Colonic mucosa (tissue), 4 donors: ENCODE measurements around the gene RELCH. TPM values are rescaled to one million over a fixed set of nuclear protein-coding genes. Genes with fewer than 3 reads are reported as not detected.

Experiments used
- DNase-seq: peaks from one replicate; pipeline ENCODE4 v3.0.0-alpha.2; 2020
- H3K27ac ChIP-seq: fragments of 200-600 bp; one replicate; pipeline ENCODE4 v1.8.0; 2021
- H3K27me3 ChIP-seq: fragments of 200-600 bp; one replicate; pipeline ENCODE4 v1.8.0; 2021
- H3K36me3 ChIP-seq: fragments of 200-600 bp; one replicate; pipeline ENCODE4 v1.8.0; 2021
- H3K4me1 ChIP-seq: fragments of 200-600 bp; one replicate; pipeline ENCODE4 v1.8.0; 2021; ENCODE audit warnings: mild to moderate bottlenecking
- H3K4me3 ChIP-seq: fragments of 200-600 bp; one replicate; pipeline ENCODE4 v1.8.0; 2021
- H3K9ac ChIP-seq, 2 donors: one replicate each; pipeline ENCODE4 v1.7.0; 2013; ENCODE audit warnings: control low read depth in 2 of 2, low read depth in 2 of 2, low read length in 2 of 2
- H3K9me3 ChIP-seq: fragments of 200-600 bp; one replicate; pipeline ENCODE4 v1.8.0; 2021
- intact Hi-C: fragments of 100-400 bp; cut with DNase I; formaldehyde crosslinking; loops from one replicate; pipeline ENCODE4 v1.14.1; 2022
- total RNA-seq, 2 donors: library from RNA; stranded (reverse); fragmentation: NEBNext Ultra II Directional in 1 of 2; extraction: Animal tissue kit (Norgen Biotek cat#: 25700) in 1 of 2; gene quantifications; one replicate each; pipeline ENCODE4 v1.2.1, GENCODE V29; 2021
- TF ChIP-seq, protein P1 (sequence below): fragments of 200-600 bp; IDR thresholded peaks from one replicate; pipeline ENCODE4 v1.8.0; 2022; ENCODE audit warnings: antibody characterized with exemption, mild to moderate bottlenecking
- donor health status: healthy.
- donor health status: DM: no; HTN: no; CAD: no.
- donor health status: DM: no; HTN: no; CAD: no.

RELCH gene
- total RNA-seq, 2 donors from 2014 or later: 38.9 to 56.9 TPM

DNA sequence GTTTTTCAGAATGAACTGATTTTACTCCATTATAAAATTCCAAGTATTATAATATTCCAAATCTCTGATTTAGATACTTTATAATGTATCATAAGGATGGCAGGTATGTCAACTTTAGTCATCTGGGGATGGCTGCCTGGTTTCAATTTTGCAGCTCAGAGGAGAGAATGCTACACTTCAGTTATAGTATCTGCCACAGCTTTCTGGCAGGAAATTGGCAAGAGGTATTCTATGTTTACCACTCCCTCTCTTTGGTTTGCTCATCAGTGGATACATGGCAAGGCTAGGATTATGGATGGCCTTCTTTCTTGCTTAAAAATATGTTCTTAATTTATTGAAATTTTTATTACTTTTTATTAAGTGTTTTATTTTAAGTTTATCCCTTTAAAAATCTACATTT is 71.0 kb downstream of the RELCH start:
- intact Hi-C loops: no loop called here
- H3K27me3 ChIP-seq: no peaks in the 10 kb centered on the region
- DNase-seq: no peak
- H3K4me3 ChIP-seq: no peak overlapping the region
- TF ChIP-seq, protein P1, sequence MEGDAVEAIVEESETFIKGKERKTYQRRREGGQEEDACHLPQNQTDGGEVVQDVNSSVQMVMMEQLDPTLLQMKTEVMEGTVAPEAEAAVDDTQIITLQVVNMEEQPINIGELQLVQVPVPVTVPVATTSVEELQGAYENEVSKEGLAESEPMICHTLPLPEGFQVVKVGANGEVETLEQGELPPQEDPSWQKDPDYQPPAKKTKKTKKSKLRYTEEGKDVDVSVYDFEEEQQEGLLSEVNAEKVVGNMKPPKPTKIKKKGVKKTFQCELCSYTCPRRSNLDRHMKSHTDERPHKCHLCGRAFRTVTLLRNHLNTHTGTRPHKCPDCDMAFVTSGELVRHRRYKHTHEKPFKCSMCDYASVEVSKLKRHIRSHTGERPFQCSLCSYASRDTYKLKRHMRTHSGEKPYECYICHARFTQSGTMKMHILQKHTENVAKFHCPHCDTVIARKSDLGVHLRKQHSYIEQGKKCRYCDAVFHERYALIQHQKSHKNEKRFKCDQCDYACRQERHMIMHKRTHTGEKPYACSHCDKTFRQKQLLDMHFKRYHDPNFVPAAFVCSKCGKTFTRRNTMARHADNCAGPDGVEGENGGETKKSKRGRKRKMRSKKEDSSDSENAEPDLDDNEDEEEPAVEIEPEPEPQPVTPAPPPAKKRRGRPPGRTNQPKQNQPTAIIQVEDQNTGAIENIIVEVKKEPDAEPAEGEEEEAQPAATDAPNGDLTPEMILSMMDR: no peak
- H3K9ac ChIP-seq: no peak overlapping the region
- H3K27ac ChIP-seq: no peak overlapping the region
- no peaks in the 10 kb centered on the region for H3K36me3 ChIP-seq
- no peaks in the 10 kb centered on the region for H3K4me1 ChIP-seq
- no peaks in the 10 kb centered on the region for H3K9me3 ChIP-seq

DNA sequence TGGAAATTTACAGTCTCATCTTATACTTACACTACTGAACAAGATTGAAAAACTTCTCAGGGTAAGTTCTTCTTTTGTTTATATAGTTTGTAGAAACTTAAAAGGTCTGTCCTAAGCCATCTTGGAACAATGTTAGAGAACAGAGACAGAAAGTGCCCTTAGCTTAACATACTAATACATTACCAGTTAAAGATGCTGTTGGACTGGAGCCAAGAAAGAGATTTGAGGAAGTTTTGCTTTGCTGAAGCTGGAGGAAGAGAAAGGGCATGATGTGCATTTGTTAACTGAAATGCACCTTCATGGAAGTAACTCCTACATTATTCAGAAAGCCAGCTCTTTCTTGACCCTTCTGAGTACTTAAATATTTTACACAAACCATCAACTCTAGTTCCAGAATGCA is 71.6 kb downstream of the RELCH start:
- H3K36me3 ChIP-seq: no peaks in the 10 kb centered on the region
- H3K27me3 ChIP-seq: no peaks in the 10 kb centered on the region
- intact Hi-C loops: no loop called here
- no peak overlapping the region for H3K4me3 ChIP-seq
- H3K27ac ChIP-seq: no peak overlapping the region
- TF ChIP-seq, protein P1: no peak
- no peaks in the 10 kb centered on the region for H3K4me1 ChIP-seq
- H3K9me3 ChIP-seq: no peaks in the 10 kb centered on the region
- no peak for DNase-seq
- H3K9ac ChIP-seq: no peak overlapping the region

DNA sequence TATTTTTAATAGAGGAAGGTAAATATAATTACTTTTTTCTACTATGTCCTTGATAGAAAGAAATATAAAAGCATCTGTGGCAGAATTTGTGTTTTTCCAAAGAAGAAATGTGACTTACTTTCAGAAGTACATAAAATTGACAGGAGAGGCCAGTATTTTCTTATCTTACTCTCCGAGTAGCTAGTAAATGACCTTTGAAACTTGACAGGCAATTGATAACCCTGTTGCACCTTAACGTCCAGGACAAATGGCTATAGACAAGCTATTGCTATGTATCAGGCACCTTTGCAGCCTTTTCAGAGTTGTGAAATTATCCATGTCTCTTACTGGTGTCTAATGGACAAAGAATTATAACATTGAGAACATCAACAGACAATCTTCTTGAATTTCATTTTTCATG is 75.0 kb downstream of the RELCH start:
- Histone ChIP-seq H3K4me1 (no peaks in the 10 kb centered on the region), H3K27me3 (no peaks in the 10 kb centered on the region), H3K36me3 (no peaks in the 10 kb centered on the region), H3K4me3 (no peak overlapping the region), H3K9ac (no peak overlapping the region), H3K9me3 (no peaks in the 10 kb centered on the region), H3K27ac (no peak overlapping the region)
- no peak for DNase-seq
- intact Hi-C loops: no loop called here
- TF ChIP-seq, protein P1: no peak

DNA sequence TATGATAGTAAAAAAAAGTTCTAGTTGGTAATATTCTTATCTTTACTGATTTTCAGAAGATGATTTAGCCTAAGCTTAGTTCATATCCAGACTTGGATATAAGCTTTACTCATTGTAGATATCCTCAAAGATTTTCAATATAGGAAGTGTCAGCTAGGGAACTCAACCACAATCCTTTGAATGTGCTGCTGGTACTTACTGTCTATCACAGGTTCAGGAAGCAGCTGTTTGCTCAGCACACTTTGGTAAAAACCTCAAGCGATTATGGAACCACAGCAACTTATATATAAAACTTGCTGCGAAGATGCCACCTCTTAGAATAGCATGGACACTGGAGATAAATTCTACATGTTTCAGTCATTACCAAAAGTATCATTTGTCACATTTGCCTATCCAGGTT is 77.9 kb downstream of the RELCH start:
- H3K4me1 ChIP-seq: no peaks in the 10 kb centered on the region
- no peak for DNase-seq
- no peaks in the 10 kb centered on the region for H3K27me3 ChIP-seq
- no peak overlapping the region for H3K9ac ChIP-seq
- TF ChIP-seq, protein P1: no peak
- H3K9me3 ChIP-seq: no peaks in the 10 kb centered on the region
- H3K4me3 ChIP-seq: no peak overlapping the region
- H3K36me3 ChIP-seq: peaks cover 5% of the 10 kb centered on the region
- intact Hi-C loops: no loop called here
- no peak overlapping the region for H3K27ac ChIP-seq

DNA sequence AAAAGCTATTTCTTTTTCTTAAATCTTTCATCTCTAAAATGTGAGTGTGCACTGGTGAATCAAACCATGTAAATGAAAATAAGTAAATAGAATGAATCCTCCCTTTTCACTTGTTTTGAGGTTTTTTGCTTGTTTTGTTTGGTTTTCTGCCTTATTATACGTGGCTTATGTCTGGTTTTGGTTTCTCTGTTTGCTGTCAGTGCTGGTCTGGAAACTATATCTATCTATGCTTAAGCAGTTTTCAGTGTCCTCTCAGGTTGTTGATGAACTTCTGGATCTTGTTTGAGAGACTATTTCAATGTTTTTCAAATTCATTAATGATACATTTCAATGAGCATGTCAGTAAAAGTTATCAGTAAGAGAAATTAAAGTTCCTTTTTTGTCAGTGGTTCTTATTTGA is 90.0 kb downstream of the RELCH start:
- H3K4me3 ChIP-seq: no peak overlapping the region
- DNase-seq: no peak
- H3K27ac ChIP-seq: no peak overlapping the region
- H3K36me3 ChIP-seq: no peaks in the 10 kb centered on the region
- no peaks in the 10 kb centered on the region for H3K4me1 ChIP-seq
- intact Hi-C loops: no loop called here
- TF ChIP-seq, protein P1: no peak
- H3K9ac ChIP-seq: no peak overlapping the region
- no peaks in the 10 kb centered on the region for H3K9me3 ChIP-seq
- H3K27me3 ChIP-seq: no peaks in the 10 kb centered on the region

DNA sequence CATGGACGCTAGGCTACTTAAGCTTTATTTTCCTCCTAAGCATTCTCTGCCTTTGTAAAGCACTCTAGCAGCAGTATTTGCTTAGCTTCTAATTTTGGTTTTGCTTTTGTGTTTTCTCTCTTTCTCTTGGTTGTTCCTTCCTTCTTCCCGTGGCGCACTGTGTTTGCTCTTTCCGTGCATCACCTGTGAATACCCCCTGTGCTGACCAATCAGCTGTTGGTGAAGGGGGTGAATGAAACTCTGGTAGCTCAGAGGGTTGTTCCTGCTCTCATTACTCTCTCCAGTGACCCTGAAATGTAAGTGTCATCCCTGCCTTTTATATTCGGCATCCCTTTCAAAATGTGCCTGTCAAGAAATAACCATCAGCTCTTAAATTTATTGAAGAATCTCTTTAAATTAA is 92.5 kb downstream of the RELCH start:
- H3K9me3 ChIP-seq: no peaks in the 10 kb centered on the region
- no peak overlapping the region for H3K27ac ChIP-seq
- no peak for DNase-seq
- TF ChIP-seq, protein P1: no peak
- no peaks in the 10 kb centered on the region for H3K27me3 ChIP-seq
- H3K4me1 ChIP-seq: no peaks in the 10 kb centered on the region
- no peaks in the 10 kb centered on the region for H3K36me3 ChIP-seq
- intact Hi-C loops: no loop called here
- H3K4me3 ChIP-seq: no peak overlapping the region
- H3K9ac ChIP-seq: no peak overlapping the region
